ENCODE results near the gene PLD3. TPM values are rescaled to one million over a fixed set of nuclear protein-coding genes. Genes with fewer than 3 reads are reported as not detected.

PLD3 gene
- total and polyA plus RNA-seq, 2 experiments from 2014 or later: 181 to 490 TPM

GRCh38 chr19:40326201-40326600 is 22.3 kb upstream of the PLD3 start:
- Histone ChIP-seq H3K79me2 (replicated peaks; ENCODE audit: insufficient read depth) (no peaks in the 10 kb centered on the region), H3K4me3 (no peak overlapping the region), H3K27ac (ENCODE audit: low read depth) (no peak overlapping the region), H2AFZ (no peak overlapping the region), H3K4me2 (no peak overlapping the region), H3K27me3 (ENCODE audit: insufficient read depth) (no peaks in the 10 kb centered on the region), H3K9me2 (ENCODE audit: insufficient read depth) (no peaks in the 10 kb centered on the region), H3K4me1 (ENCODE audit: insufficient read depth) (no peaks in the 10 kb centered on the region), H4K20me1 (replicated peaks; ENCODE audit: insufficient read depth) (peaks cover 3% of the 10 kb centered on the region; the same call in 1 of the 2 replicates), H3K36me3 (ENCODE audit: insufficient read depth) (no peaks in the 10 kb centered on the region; the same call in 1 of the 2 replicates), H3F3A (replicated peaks; ENCODE audit: low read depth) (0 out of 2 replicates have a peak, but pooled peaks cover 3% of the 10 kb centered on the region)
- Mint-ChIP-seq H3K27me3 (ENCODE audit: insufficient read depth, low read depth, poor library complexity) (peaks cover 9% of the 10 kb centered on the region), H3K4me3 (no peak overlapping the region), H3K27ac (no peak overlapping the region), H3K9me3 (peaks cover 2% of the 10 kb centered on the region; the same call in 1 of the 3 replicates), H3K36me3 (ENCODE audit: low read depth) (peaks cover 61% of the 10 kb centered on the region), H3K4me1 (peaks cover 5% of the 10 kb centered on the region; the same call in 1 of the 3 replicates)
- no peak for TF ChIP-seq POLR2AphosphoS5 (IDR thresholded peaks at IDR 0.05; ENCODE audit: low read depth)
- TF ChIP-seq STAT1 (IDR thresholded peaks at IDR 0.05; ENCODE audit: unreplicated experiment): no peak
- TF ChIP-seq NANOG (IDR thresholded peaks at IDR 0.05; ENCODE audit: borderline replicate concordance): no peak
- TF ChIP-seq CTCF (conservative IDR thresholded peaks at IDR 0.05; ENCODE audit: low read depth in 2 of 2): no peak
- TF ChIP-seq REST (IDR thresholded peaks at IDR 0.05; ENCODE audit: unreplicated experiment): no peak
- no peak for TF ChIP-seq EZH2 (IDR thresholded peaks at IDR 0.05; ENCODE audit: low read depth, unreplicated experiment)
- no peak for TF ChIP-seq EZH2phosphoT487 (IDR thresholded peaks at IDR 0.05; ENCODE audit: unreplicated experiment)
- TF ChIP-seq ZNF331 (CRISPR knock-in tag; IDR thresholded peaks at IDR 0.05; ENCODE audit: low read depth): no peak
- TF ChIP-seq ZNF462 (CRISPR knock-in tag; IDR thresholded peaks at IDR 0.05): no peak
- TF ChIP-seq JUNB (IDR thresholded peaks at IDR 0.05; ENCODE audit: unreplicated experiment): no peak
- TF ChIP-seq CREB1 (CRISPR knock-in tag; IDR thresholded peaks at IDR 0.05; ENCODE audit: low read depth): no peak
- no peak for TF ChIP-seq ETS1 (IDR thresholded peaks at IDR 0.05)
- no peak for TF ChIP-seq ZNF114 (CRISPR knock-in tag; IDR thresholded peaks at IDR 0.05)
- ATAC-seq (no peak), DNase-seq (ENCODE audit: low spot score) (no peak)
